GM18858 (cell line): ENCODE data around the gene GAREM1.

Experiments used
- ATAC-seq: cut with Tn5 transposase; IDR thresholded peaks from one replicate; pipeline ENCODE4 v1.9.1; 2021; ENCODE audit not compliant: unreplicated experiment

Gene GAREM1

DNA sequence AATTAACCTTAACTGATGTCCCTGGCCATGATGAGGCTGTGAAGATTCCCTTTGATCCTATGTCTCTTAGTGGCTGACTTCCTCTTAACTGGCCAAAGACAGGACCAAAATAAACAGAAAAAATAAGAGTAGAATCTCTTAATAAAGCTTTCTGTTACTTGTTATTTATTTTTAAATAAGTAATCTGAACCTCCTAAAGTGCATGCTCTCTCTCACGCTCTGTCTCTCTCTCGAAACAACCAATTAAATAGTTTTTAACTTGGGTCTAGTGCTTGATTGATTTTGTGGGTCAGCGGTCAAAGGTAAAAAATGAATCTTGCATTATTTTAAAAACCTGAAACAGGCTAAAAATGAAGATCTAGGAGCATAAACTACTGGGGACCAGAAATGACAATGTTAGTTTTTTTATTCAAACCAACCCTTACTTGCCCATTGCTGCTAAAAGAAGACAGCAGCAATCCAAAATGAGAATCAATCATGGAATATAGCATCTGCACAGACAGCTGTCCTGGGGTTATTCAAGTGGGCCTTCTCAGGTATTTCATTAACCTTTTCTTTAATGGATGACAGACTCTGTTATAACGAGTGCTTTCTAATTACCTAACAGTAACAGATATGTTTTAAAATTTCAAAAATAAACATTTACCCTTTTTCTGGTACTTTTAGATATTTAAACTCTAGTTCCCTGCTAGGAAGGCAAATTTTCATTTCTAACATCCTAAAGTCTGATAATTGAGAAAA, 11.2 kb downstream of the GAREM1 start:
- ATAC-seq, result no peak

DNA sequence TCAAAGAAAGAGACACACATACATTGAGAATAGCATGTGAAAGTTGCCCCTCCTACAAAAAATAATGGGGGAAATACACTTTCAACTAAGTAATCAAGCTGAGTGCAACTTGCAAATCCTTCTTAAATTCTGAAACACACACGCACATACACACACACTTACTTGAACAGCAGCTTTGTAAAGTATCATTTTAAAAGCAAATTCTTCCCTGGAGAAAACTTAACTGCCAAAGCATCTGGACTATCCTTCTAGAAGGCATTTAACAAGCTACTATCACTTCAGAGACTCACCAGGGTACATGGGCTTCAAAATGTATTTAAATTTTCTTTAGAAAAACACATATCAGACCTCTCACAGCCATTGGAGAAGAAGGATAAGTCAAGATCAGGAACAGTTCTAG, 15.3 kb downstream of the GAREM1 start:
- no peak for ATAC-seq

DNA sequence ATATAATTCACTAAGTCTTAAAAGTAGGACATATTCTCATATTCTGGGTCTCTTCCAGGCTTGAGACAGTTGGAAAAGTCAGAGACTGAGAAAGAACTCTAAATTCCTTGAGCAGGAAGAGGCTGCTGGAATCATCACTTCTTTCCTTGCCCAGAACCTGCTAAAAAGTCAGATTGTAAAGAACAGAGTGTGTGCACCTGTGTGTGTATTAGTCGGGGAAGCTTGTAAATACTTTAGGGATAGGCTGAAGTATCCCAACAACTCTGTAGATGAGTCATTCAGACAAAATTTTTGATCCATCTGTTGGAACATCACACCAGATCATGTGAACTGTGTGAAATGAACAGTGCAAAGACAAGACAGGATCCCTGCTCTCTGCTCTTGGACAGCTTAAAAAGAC, 16.1 kb downstream of the GAREM1 start:
- no peak for ATAC-seq

DNA sequence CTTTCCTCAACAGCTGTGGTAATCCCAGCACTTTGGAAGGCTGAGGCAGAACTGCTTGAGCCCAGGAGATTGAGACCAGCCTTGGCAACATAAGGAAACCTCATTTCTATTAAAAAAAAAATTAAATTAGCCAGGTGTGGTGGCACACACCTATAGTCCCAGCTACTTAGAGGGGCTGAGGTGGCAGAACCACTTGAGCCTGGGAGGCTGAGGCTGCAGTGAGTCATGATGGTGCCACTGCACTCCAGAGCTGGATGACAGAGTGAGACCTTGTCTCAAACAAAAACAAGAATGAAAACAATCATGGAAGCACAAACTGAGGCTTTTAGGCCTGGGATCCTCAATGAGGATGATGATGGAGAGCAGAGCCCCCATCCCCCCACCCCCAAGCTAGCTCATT, 19.8 kb downstream of the GAREM1 start:
- no peak for ATAC-seq

DNA sequence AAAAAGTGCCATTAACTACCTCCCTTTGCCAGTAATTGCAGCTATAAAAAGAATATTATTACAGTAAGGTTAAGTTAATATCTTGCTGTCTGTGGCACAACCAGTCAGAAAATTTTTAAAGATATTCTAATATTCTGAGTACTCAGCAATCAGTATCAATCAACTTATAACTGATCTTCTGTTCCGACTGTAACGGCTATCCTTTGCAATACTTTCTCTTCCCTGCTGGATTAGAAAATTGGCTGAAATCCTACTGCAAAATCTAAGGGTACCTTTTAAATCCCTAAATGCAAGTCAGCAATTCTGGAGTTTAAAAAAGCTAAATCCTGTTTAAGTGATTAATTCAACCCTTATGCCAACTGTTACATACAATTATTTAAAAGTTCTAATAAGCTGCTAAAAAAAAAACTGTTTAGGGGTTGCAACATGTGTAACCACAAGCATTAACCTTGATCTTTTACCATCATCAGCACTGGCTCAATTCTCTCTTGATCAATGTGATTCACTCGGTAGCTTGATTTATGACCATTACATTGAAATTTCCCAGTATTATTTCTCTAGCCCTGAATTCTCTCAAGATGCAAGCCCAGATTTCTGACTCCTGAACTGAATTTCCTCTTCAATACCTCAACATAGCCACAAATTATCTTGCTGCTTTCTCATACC, 20.5 kb downstream of the GAREM1 start:
- no peak for ATAC-seq

DNA sequence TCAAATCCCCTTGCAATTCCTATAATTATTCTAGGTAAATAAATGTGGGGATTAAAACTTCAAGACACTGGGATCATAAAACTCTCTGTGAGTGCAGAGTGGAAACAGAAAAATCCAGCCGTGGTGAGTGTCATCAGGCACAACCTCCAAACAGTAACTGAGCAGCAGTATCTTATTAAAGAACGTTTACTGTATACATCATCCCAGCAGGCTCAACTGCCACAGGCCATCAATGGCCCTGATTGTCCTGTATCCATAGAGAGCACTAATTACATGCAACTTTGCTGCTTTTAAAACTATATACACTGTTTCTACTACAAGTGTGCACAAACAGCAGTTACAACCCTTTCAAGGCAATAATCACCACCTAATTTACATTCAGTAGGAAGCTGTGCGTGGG, 23.9 kb downstream of the GAREM1 start:
- ATAC-seq, result no peak

DNA sequence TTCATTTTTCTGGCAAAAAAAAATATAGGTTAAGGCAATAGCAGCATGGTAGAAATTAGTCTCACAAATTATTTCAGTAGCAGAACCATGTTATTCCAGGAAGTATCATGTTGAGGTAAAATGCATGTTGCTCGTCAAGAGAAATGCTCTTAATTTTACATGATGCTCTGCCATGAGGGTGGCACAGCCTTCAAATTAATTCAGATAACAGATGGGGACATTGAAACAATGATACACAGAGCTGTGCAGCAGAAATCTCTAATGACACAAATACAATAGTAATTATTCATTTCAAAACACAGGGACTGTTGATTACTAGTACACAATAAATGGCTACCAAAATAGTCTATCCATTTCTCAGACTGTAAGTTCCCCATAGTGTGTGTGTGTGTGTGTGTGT, 24.8 kb downstream of the GAREM1 start:
- no peak for ATAC-seq

DNA sequence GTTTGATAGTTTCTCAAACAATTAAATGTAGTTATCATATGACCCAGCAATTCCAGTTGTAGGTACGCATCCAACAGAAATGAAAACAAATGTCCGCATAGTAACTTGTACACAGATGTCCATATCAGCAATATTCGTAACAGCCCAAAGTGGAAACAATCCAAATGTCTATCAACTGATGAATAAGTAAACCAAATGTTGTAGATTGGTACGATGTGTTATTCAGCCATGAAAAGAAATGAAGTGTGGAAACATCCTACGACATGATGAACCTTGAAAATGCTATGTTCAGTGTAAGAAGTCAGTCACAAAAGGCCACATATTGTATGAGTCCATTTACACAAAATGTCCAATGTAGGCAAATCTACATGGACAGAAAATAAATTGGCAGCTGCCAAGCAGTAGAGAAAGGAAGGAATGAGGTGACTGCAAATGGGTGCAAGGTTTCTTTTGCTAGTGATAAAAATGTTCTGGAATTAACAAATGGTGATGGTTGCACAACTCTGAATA, 26.9 kb downstream of the GAREM1 start:
- ATAC-seq, result no peak

DNA sequence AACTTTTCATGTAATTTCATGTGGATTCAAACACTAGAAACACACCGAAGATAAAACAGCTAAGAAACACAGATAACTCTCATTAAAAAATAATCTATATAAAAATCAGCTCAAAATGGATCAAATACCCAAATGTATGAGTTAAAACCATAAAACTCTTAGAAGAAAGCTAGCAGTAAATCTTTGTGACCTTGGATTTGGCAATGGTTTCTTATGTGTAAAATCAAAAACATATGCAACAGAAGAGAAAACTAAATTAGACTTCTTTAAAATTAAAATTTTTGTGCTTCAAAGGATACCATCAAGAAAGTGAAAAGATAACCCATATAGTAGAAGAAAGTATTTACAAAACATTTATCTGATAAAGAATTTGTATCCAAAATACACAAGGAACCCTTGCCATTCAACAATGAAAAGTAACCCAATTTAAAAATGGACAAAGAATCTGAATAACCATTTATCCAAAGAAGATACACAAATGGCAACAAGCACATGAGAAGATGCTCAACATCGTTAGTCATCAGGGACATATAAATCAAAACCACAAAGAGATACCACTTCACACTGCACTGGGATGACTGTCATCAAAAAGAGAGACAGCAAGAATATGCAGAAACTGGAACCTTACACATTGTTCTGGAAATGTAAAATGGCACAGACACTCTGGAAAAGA, 27.5 kb downstream of the GAREM1 start:
- ATAC-seq, result no peak

DNA sequence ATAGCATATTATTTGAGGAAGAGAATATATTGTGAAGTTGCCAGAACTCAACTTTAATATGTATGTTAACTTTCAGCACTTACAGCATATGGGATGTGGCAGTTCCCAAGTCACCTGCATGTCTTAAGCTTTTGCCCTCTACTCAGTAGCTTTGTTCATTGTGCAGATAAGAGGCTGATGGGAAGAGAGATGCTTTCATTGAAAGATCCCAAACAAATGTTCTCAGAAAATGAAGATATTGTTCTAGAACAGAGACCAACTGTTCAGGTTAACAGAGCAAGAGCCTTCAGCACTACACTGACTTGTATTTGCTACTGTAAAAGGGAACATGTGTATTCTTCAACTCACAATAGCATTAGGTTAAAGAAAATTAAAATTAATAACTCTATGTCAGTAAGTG, 28.1 kb downstream of the GAREM1 start:
- no peak for ATAC-seq

DNA sequence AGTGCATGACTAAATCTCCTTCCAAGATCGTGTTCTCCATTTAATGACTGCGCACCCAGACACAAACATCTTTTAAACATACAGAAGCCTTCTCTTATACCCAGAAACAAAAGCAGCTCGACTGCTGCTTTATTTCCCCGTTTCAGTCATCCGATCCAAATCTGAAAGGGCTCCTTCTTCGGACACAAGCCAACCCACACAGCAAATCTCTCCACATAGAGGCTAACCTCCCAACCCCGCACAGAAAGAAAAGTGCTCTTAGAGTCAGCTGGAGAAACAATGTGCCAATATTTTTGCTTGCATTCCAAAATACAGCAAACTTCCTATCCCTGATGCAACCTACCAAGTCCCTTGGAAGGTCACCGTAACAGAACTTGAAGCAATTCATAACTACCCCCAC, 29.1 kb downstream of the GAREM1 start:
- no peak for ATAC-seq

DNA sequence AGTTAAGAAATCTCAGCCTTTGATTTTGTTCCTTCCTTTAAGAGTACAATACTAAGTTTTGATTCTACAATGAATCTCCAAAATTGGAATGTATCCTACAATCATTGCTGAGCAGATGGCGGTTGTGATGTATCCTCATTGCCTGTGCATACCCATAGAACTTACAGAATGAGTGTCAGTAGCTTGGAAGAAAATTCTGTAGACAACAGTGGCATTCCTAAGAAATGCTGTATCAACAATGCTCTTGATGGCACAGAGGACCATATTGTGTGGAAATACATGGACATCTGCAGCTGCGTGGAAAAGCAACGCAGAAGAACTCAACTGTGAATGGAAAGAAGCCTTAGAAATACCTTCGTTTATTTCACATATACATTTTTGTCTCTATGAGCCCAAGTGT, 30.2 kb downstream of the GAREM1 start:
- no peak for ATAC-seq

DNA sequence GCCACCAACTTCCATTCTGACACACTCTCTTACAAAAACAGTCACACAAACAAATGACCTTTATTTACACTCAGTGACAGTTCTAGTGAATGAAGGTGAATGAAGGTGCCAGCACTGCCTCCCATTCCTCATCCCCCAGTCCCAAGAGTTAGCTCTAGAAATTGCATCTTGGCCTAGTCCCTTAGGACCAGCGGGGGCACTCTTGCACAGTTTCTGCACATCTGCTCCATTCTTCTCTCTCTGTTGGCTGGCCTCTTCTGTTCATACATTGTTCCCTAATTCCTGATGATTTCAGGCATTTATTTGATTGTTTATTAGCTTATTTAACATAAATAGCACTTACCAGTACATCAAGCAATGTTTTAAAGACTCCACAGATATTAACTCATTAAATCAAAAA, 30.9 kb downstream of the GAREM1 start:
- no peak for ATAC-seq

DNA sequence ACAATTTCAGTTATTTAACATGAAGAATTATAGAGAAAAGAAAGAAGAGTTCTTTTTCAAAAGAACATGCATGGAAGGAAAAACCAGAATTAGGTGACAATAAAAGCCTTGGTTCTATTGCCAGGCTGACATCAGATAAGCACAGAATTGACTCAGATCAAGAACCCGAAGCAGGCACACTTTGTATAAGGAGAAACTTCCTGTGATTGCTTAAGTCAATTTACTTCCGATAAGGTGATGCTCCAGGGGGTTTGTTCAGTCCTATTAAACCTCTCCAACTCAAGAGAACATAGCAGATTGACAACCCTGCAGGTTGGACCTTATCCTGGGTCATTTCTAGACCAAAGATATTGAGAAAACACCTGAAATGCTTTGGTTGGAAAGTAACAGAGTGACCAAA, 31.4 kb downstream of the GAREM1 start:
- ATAC-seq, result no peak

DNA sequence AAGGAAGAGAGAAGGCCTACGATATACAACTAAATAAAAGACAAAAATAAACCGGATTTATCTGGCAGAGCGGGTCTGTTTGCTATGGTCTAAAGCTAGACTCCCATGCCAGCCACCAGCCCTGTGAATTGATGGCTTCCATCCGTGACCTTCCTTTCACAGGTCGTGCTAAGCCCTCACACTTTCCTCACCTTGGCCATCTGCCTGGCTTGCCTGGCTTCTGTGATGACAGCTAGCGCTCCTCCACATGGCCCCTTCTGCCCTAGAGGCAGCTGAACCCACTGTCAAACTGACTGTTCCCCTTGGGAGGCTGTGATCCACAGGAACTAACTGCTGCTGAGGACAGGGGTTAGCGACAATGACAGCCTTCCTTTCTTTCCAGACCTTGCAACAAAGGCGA, 32.5 kb downstream of the GAREM1 start:
- ATAC-seq, result no peak

DNA sequence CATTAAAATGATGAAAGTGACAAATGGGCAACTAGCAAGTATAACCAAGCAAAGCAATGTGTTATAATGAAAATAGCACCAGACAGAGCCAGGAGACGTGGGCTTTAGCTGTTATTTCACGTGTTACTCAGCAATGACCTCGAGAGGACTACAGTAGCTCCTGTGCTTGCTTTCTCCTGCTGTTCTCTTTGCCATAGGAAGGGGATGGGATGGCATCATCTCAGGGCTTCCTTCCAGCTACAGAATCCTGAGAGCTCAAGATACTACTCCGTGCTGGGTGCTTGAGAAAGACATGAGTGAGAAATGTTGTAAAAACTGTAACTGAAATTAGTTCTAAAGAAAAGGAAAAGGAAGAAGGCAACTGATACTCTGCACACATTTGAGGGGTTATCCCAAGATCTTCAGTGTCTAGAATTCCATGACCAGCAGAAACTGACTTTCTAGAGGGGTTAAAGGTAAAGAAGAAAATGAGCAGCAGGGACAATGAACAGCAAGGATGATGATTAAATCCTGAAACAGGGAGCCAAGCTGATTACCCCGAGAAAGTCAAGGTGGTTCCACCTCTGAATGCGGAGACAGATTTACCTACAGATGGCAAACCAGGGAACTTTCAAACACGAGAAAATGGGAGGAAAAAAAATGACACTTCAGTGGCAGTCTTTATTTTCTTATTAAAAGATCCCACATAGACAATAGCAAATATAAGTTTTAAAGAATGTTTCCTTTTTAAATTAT, 33.4 kb downstream of the GAREM1 start:
- no peak for ATAC-seq

DNA sequence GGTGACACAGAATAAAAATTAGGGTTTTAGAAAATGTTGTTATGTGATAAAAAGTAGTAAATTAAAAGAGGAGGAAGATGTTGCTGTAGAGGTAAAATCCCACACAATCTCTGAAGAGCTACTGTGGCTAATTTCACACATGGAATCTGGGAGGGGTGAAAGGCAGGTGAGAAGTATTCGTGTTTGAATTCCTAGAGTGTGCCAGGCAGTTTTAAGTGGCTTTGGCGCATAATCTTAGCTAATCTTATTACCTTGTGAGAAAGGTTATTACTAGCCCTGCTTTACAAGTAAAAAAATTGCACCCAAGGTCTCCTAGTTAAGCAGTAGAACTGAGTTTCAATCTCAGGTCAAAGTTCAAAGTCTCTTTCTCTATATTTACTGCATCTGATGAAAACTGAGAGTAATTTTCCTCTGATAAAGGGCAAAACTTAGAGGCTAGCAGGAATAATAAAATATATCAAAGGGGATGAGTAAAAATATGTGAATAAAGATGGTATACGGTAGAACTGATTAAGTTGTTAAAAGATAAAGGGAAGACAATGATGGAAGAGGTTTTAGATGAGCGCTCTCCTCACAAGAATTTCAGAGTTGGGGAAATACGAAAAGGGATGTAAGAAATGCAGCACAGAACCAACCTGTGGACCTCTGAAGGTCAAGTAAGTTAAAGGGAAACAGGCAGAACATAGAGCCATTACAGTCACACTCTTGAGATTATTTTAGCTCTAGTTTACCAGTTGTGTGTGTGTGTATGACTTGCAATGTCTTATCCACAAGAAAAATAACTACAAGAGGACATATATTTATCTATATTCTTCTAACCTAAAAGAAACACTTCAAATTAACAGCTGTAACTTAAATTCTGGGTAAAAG, 34.8 kb downstream of the GAREM1 start:
- no peak for ATAC-seq

DNA sequence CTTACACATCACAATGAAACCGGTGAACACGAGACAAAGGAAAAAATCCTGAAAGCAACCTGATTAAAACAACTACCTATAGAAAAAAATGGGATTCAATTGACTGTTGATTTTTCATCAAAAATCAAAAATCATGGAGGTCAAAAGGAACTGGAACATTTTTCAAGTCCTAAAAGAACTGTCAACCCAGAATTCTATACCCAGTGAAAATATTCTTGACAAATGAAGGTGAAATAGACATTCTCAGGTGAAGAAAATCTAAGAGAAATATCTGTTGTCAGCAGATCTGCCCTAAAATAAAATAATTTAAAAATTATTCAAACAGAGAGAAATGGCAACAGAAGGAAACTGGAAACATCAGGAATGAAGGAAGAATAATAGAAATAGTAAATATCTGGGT, 38.9 kb downstream of the GAREM1 start:
- no peak for ATAC-seq

DNA sequence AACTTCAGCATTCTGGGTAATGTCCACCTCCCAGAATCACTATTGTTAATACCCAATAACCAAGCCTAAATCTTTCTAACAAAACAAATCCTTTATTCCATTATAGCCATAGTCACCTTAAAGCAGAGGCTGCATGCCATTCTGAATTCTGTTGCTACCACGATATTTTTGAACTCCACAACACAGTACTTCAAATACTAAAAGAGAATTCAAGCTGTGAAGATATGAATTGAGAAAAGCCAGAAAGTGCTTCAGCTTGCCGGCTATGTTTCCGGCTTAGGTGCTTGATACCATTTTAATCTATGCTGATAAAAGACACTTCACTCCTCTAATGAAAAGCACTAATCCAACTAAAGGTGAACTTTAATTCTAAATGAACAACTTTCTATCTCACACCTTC, 41.3 kb downstream of the GAREM1 start:
- no peak for ATAC-seq

DNA sequence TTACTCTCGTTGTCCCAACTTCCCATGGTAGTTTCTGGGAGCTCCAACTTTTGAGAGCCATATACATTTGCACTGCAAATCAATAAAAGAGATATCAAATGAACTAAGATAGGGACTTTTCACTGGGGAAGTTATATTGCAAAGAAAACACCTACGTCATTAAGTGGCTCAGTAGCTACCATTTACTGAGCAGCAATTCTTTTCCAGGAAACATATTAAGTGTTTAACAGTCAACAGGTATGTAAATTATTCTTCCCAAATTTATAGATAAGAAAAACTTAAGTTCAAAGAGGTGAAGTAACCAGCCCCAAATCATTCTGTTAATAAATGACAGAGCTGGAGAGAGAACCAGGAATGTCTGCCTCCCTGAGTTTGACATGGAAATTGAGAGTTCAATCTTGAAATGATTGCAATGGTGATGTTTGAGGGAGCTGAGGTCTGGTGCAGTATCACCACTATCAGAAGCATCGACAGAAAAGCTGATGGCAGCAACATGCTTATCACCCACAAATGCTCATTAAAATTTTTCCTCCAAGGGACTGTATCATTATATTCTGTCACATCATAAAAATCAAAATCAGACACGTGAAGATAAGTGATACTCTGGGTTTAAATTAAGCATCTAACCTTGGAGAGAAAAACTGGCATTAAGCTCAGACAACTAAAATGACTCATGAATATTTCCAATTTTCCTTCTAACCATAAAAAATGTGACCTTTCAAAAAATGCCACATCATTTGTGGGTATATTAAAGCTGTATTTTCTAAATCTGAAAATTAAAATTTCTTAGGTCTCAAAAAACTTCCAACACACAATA, 43.4 kb downstream of the GAREM1 start:
- ATAC-seq, result no peak
